HG02870 (cell line): Measurements from ENCODE around the gene KRT1.

Experiments
- ATAC-seq: cut with Tn5 transposase; IDR thresholded peaks from one replicate; pipeline ENCODE4 v1.9.1; 2021; ENCODE audit warnings: mild to moderate bottlenecking, moderate library complexity; ENCODE audit not compliant: unreplicated experiment

The KRT1 gene

DNA sequence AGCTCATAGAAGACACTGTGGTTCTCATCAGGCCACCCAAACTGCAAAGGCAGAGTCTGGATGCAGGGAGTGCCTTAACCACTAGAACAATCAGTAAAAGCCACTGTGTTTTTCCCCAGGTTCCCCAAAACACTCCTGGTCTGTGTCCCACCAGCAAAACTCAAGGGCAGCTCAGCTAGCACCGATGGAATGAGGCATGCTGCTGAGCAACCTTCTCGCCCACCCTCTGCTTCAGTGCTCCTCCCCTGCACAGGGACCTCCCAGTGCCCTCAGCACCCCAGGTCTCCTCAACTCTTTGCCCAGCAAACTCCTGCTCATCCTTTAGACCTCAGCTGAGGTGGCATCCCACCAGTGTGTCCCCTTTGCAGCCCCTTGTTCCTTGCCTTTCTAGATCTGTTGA lies 19.2 kb upstream of the KRT1 start:
- ATAC-seq: no peak

GRCh38 chr12:52698651-52699340 lies 18.6 kb upstream of the KRT1 start:
- ATAC-seq: no peak

DNA sequence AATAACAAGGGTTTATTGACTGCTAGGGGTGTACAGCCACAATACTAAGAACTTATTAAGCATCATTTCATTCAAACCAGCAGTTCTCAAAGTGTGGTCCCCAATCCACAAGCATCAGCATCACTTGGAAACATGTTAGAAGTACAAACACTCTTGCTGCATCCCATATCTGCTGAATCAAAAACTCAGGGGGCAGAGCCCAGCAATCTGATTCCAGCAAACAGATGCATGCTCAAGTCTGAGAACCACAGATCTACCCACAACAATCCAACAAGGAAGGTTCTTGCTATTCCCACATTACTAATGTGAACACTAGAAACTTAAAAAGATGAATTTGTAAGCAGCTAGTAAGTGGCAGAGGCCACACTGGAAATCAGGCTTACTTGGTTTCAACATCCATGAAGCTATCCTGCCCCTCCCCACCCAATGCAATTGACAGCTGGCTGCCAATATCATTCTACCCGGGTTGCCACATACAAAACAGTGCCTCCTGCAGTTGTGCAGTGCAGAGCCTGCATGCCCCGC lies 16.9 kb upstream of the KRT1 start:
- ATAC-seq: no peak

- ATAC-seq: no peak
Observed at GRCh38 chr12:52696588-52696987, 16.4 kb upstream of the KRT1 start.

DNA sequence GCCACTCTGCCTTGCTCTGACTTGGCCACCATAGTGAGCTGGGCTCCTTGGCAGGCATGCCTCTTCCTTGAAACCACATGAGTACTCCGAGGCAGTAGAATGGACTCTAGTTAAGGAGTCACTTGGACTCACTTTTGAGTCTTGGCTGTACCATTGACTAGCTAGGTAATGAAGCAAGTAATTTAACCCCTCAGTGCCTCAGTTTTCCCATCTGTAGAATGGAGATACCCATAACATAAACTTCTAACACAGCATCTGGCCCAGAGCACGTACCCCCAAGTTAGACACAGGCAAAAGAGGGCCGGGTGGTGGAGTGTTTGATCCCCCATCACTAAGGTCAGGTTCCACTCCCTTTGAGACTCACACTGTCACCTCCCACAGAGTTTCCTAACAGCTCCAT lies 14.8 kb upstream of the KRT1 start:
- ATAC-seq: no peak

GRCh38 chr12:52694151-52694550 lies 13.9 kb upstream of the KRT1 start:
- ATAC-seq: no peak

- ATAC-seq: no peak
Observed at GRCh38 chr12:52693261-52693660, 13.1 kb upstream of the KRT1 start.

GRCh38 chr12:52692254-52692653 lies 12.0 kb upstream of the KRT1 start:
- ATAC-seq: no peak

- ATAC-seq: no peak
Observed at GRCh38 chr12:52691841-52692150, 11.6 kb upstream of the KRT1 start.

GRCh38 chr12:52691076-52691840 lies 11.1 kb upstream of the KRT1 start:
- ATAC-seq: no peak

- ATAC-seq: no peak
Observed at GRCh38 chr12:52690351-52691075, 10.3 kb upstream of the KRT1 start.

GRCh38 chr12:52689936-52690335 lies 9.7 kb upstream of the KRT1 start:
- ATAC-seq: no peak

DNA sequence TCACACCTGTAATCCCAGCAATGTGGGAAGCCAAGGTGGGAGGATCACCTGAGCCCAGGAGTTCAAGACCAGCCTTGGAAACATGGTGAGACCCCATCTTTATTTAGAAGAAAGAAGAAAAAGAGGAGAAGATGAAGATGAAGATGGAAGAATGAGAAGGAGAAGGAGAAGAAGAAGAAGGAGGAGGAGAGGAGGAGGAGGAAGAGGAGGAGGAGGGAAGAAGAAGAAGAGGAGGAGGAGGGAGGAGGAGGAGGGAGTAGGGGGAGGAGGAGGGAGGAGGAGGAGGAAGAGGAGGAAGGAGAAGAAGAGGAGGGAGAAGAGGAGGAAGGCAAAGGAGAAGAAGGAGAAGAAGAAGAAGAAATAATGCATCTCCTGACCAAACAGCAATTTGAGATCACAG lies 9.0 kb upstream of the KRT1 start:
- ATAC-seq: no peak

DNA sequence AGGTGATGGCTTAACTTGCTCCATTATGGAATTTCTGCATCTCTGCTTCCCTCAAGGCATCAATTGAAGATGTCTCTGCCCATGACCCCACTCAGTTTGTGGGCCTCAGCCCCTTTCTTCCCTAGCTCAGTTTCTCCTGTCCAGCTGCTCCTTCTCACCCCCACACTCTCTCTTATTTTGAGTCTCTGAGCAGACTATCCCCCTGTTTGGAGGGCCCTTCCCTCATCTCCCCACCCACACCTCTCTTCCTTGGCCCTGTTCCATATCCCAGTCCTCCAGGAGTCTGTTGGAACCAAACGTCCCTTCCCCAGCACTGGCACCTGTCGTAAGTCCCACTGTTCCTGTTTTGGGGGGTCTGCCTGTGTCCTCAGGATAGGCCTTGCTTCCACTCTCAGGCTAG lies 8.3 kb upstream of the KRT1 start:
- no peak for ATAC-seq

GRCh38 chr12:52687497-52688385 lies 7.5 kb upstream of the KRT1 start:
- no peak for ATAC-seq

DNA sequence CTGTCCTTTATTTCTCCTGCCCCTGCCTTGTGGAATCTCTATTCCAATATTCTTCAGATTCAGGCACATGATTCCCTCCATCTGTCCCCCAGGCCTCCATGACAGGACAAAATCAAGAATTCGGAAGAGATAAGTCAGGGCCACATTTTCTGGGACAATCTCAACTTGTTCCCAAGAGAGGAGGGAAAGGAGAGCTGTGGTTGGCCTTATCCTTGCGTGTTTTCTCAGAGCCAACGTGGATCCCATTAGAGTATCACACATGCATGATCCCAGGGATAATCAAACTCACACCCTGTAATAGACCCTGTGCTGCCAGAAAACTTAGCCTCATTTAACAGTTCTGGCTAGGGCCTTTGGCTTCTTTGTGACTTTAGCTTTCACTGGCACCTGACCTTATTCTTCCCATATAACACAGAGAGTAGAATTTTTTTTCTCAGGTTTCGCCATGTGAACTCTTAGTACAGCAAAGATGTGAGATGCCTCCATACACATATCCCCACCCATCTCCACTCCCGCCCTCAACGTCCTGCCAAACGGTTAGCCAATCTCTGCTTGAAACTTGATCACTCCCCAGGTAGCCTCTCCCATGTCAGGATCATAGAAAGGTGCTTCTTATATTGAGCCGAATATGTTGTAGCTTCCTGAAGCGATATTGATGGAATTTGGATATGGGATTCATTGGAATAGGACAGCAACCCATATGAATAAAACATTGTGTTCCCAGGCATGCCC lies 6.7 kb upstream of the KRT1 start:
- ATAC-seq: no peak

GRCh38 chr12:52686063-52686462 lies 5.9 kb upstream of the KRT1 start:
- no peak for ATAC-seq

GRCh38 chr12:52685406-52685890 lies 5.2 kb upstream of the KRT1 start:
- no peak for ATAC-seq

GRCh38 chr12:52684431-52684830 lies 4.2 kb upstream of the KRT1 start:
- no peak for ATAC-seq
